ENCODE results near the gene ASB1.
"Not testable (repeated sequence)": the region's sequence is repeated elsewhere in the genome, so short reads cannot be mapped to it uniquely, and the experiment has no call there.

ASB1 gene

GRCh38 chr2:238424313-238424700 is 2.4 kb upstream of the ASB1 start:
- no peak for FAIRE-seq

- FAIRE-seq = no peak
Measured at GRCh38 chr2:238425505-238425978, 1.2 kb upstream of the ASB1 start.

GRCh38 chr2:238425979-238426567 is 654 bp upstream of the ASB1 start:
- no peak for FAIRE-seq

- FAIRE-seq = no peak
Measured at GRCh38 chr2:238427435-238428162, 872 bp downstream of the ASB1 start.

GRCh38 chr2:238428866-238429265 is 2.1 kb downstream of the ASB1 start:
- FAIRE-seq = no peak

GRCh38 chr2:238430781-238431180 is 4.1 kb downstream of the ASB1 start:
- FAIRE-seq = no peak

GRCh38 chr2:238431456-238431855 is 4.7 kb downstream of the ASB1 start:
- no peak for FAIRE-seq

GRCh38 chr2:238433300-238433915 is 6.7 kb downstream of the ASB1 start:
- no peak for FAIRE-seq

- FAIRE-seq = no peak
Measured at GRCh38 chr2:238433941-238434845, 7.5 kb downstream of the ASB1 start.

- no peak for FAIRE-seq
Measured at GRCh38 chr2:238434846-238435751, 8.4 kb downstream of the ASB1 start.

GRCh38 chr2:238435752-238436096 is 9.0 kb downstream of the ASB1 start:
- no peak for FAIRE-seq

GRCh38 chr2:238438856-238439849 is 12.4 kb downstream of the ASB1 start:
- no peak for FAIRE-seq

- FAIRE-seq = no peak
Measured at GRCh38 chr2:238439917-238440316, 13.2 kb downstream of the ASB1 start.

GRCh38 chr2:238440331-238440730 is 13.6 kb downstream of the ASB1 start:
- FAIRE-seq = no peak

- FAIRE-seq = no peak
Measured at GRCh38 chr2:238440767-238441166, 14.0 kb downstream of the ASB1 start.

GRCh38 chr2:238441262-238442114 is 14.8 kb downstream of the ASB1 start:
- FAIRE-seq = no peak

GRCh38 chr2:238442257-238442656 is 15.5 kb downstream of the ASB1 start:
- FAIRE-seq = not testable (repeated sequence)

GRCh38 chr2:238444242-238444641 is 17.5 kb downstream of the ASB1 start:
- FAIRE-seq = no peak

- FAIRE-seq = no peak
Measured at GRCh38 chr2:238445409-238446190, 18.9 kb downstream of the ASB1 start.
